Stimulated activated naive CD8-positive, alpha-beta T cell treated with anti-CD3 and anti-CD28 coated beads, Interleukin-15, Interleukin-2, amounts not matched to agents 100 U/mL and 50 U/mL, for 24 hours (primary cell): ENCODE data around the gene BRIP1.

ENCODE experiments used
- ATAC-seq: fragments of 150-1000 bp; cut with Tn5 transposase; one replicate; pipeline ENCODE4 v1.10.0; 2021
- DNase-seq: peaks from one replicate; pipeline ENCODE4 v3.0.0; 2021

The BRIP1 gene

GRCh38 chr17:61757168-61757567 lies 106.2 kb downstream of the BRIP1 start:
- DNase-seq (no peak), ATAC-seq (no peak)

- DNase-seq (no peak), ATAC-seq (no peak)
Observed at GRCh38 chr17:61756561-61756960, 106.8 kb downstream of the BRIP1 start.

DNA sequence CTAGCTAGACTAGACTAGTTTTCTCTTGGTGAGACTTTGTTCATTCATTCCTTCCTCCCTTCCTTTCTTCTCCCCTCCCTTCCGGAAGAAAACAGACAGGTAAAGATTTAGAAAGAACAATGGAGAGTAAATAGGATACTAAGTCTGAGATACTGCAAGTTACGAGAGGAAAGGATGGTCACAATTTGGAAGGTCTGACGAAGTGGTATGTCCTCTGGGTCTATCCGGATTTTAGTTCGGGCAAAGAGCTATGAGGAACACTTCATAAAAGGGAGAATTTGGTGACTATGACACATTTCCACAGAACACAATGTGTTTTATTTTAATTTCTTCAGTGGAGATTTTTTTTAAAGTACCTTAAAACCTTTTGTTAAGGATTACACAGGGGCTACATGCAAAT lies 107.7 kb downstream of the BRIP1 start:
- no peak for ATAC-seq
- DNase-seq = no peak

DNA sequence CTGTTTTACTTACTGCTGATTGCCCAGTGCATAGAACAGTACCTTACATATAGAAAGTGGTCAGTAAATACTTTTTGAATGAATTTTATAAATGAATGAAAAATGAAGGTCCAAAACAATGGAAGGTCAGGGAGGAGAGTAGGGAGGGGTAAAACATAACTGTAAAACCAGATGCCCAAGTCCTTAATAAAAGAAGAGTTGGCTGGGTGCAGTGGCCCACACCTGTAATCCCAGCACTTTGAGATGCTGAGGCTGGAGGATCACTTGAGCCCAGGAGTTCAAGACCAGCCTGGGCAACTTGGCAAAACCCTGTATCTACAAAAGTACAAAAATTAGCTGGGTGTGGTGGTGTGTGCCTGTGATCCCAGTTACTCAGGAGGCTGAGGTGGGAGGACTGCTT lies 108.2 kb downstream of the BRIP1 start:
- DNase-seq (no peak), ATAC-seq (no peak)

DNA sequence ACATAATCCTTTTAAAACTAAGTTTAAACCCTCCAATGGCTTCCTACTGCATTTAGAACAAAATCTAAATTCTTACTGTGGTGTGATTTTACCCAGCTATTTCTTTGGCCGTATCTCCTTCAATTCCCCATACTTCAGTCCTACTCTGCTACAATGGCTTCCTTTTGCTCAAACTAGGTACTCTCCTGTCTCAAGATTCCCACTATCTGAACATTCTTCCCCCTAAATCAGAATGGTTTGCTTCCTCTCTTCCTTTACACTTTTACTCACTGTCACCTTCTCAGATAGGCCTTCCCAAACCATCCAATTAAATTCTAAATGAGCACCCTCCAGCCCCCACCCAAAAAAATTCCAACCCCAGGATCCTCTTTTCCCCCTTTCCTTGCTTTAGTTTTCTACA lies 109.2 kb downstream of the BRIP1 start:
- ATAC-seq = no peak
- no peak for DNase-seq

- no peak for DNase-seq
- no peak for ATAC-seq
Observed at GRCh38 chr17:61753696-61754095, 109.6 kb downstream of the BRIP1 start.

- ATAC-seq = no peak
- DNase-seq = no peak
Observed at GRCh38 chr17:61750656-61751055, 112.7 kb downstream of the BRIP1 start.

DNA sequence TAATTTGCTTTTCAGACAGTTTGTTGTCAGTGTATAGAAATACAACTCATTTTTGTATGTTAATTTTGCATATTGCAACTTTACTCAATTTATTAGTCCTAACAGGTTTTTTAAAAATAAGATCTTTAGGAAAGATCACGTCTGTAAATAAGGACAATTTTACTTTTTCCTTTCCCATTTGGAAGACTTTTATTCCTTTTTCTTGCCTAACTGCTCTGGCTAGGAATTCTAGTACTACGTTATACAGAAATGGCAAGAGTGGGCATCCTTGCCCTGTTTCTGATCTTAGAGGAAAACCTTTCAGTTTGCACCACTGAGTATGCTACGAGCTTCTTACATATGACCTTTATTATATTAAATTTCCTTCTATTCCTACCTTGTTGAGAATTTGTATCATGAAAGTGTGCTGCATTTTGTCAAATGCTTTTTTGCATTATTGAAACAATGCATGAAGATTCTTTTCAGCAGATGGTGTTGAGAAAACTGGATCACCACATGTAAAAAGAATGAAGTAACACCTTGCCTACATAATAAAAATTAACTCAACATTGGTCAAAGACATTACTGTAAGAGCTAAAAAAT lies 113.4 kb downstream of the BRIP1 start:
- DNase-seq = no peak
- ATAC-seq = no peak

- ATAC-seq = no peak
- DNase-seq = no peak
Observed at GRCh38 chr17:61746248-61746985, 116.9 kb downstream of the BRIP1 start.

- no peak for DNase-seq
- no peak for ATAC-seq
Observed at GRCh38 chr17:61744804-61745203, 118.5 kb downstream of the BRIP1 start.

GRCh38 chr17:61744252-61744651 lies 119.1 kb downstream of the BRIP1 start:
- DNase-seq (no peak), ATAC-seq (no peak)

GRCh38 chr17:61743766-61744165 lies 119.6 kb downstream of the BRIP1 start:
- no peak for ATAC-seq
- no peak for DNase-seq

- ATAC-seq = no peak
Observed at GRCh38 chr17:61739002-61739401, 124.3 kb downstream of the BRIP1 start.

DNA sequence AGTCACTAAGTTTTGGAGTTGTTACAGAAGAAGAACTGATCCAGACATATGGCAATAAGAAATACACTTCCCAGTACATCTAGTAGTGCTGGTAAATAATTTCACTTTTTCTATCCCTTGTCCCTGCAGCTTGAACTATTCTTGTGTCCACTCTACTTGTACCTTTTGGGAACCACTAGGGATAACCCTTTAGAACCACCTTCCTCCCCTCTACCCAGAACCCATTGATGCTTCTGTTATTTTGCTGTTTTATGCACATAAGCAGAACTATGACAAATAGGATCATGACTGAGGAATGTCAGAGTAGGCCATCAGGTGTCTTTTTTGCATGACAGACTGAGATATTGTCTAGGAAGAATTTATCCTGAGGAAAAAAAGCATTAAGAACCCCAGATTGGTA lies 125.1 kb downstream of the BRIP1 start:
- ATAC-seq = no peak
- no peak for DNase-seq

More at GRCh38 chr17:61739002-61739401, 124.3 kb downstream of the BRIP1 start:
- DNase-seq = no peak

- ATAC-seq (no peak), DNase-seq (no peak)
Observed at GRCh38 chr17:61737820-61738219, 125.5 kb downstream of the BRIP1 start.

- DNase-seq (no peak), ATAC-seq (no peak)
Observed at GRCh38 chr17:61736438-61736837, 126.9 kb downstream of the BRIP1 start.

- no peak for ATAC-seq
- no peak for DNase-seq
Observed at GRCh38 chr17:61735807-61736206, 127.5 kb downstream of the BRIP1 start.

GRCh38 chr17:61734466-61734865 lies 128.9 kb downstream of the BRIP1 start:
- no peak for ATAC-seq

GRCh38 chr17:61734012-61734411 lies 129.3 kb downstream of the BRIP1 start:
- ATAC-seq = no peak

More at GRCh38 chr17:61734466-61734865, 128.9 kb downstream of the BRIP1 start:
- DNase-seq = no peak

GRCh38 chr17:61733021-61733420 lies 130.3 kb downstream of the BRIP1 start:
- ATAC-seq (no peak), DNase-seq (no peak)

More at GRCh38 chr17:61734012-61734411, 129.3 kb downstream of the BRIP1 start:
- DNase-seq = no peak

GRCh38 chr17:61732169-61732568 lies 131.2 kb downstream of the BRIP1 start:
- ATAC-seq (no peak), DNase-seq (no peak)

- DNase-seq = no peak
Observed at GRCh38 chr17:61731330-61731729, 132.0 kb downstream of the BRIP1 start.

DNA sequence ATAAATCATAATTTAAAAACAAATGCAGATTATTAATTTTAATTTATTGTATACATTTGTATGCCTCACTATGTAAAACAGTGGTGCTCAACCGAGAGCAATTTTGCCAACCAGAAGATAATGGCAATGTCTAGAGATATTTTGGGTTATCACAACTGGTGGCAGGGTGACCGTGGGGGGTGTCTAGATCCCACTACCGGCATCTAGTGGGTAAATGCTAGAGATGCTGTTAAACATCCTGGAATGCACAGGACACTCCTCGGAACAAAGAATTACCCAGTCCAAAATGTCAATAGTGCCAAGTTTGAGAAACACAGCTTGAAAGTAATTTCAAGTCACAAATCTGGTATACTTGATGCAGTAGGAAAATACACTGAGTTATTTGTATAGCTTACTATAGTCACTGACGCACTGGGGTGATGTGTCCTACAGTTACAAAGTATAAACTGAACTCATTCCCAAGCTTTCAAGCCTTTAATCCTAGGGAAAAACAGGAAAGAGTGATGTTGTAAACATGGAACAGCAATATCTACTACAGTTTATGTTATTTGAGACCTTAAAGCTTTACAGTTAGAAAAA lies 133.5 kb downstream of the BRIP1 start:
- ATAC-seq (no peak), DNase-seq (no peak)

More at GRCh38 chr17:61731330-61731729, 132.0 kb downstream of the BRIP1 start:
- ATAC-seq = no peak
